SK-N-MC (cell line): ENCODE results near the gene GCNT3.

ENCODE experiments used
- EZH2 ChIP-seq: fragments of 200-600 bp; sonication (generic); IDR thresholded peaks from one replicate; pipeline ENCODE4 v1.6.1; 2017; ENCODE audit warnings: antibody characterized with exemption
- FOXP2 ChIP-seq: optimal IDR thresholded peaks from 2 replicates; pipeline ENCODE3; 2011; ENCODE audit warnings: mild to moderate bottlenecking, moderate library complexity; ENCODE audit not compliant: insufficient read depth; ENCODE audit errors: extremely low read length, control extremely low read depth
- POLR2AphosphoS5 ChIP-seq: IDR thresholded peaks from 2 replicates; pipeline ENCODE4 v1.6.1; 2012; ENCODE audit warnings: mild to moderate bottlenecking, low read depth, low read length, borderline replicate concordance

DNA sequence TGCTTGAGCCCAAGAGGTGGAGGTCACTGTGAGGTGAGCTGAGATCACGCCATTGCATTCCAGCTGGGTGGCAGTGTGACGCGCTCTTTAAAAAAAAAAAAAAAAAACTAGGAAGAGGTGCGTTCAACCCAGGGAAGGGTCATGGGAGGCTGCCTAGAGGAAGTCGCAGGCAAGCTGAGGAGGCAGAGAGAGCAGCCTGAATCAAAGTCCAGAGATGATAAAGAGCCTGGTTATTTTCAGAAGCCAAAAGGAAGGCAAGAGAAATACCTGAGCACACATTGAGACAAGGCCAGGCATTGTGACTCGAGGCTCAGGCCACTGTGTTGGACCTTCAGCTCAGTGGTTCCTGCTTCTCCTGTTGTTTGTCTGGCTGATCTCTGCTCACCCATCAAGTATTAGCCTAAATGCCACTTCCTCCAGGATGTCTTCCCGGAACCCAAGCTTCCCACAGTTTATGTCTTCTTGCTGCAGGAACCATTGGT lies 16.1 kb upstream of the GCNT3 start:
- no peak for TF ChIP-seq POLR2AphosphoS5
- no peak for TF ChIP-seq EZH2
- no peak for TF ChIP-seq FOXP2
